OCI-LY3 (cell line): ENCODE data around the gene SKAP2.

Experiments
- EZH2phosphoT487 ChIP-seq: fragments of 200-600 bp; shearing (Covaris generic); IDR thresholded peaks from 2 replicates; pipeline ENCODE4 v1.6.1; 2018; ENCODE audit warnings: antibody characterized with exemption, mixed run types, low read depth
- TF ChIP-seq, protein P1 (sequence below): fragments of 200-600, 300-600 bp; sonication (generic); IDR thresholded peaks from 2 replicates; pipeline ENCODE4 v1.5.1; 2014; ENCODE audit warnings: antibody characterized with exemption, low read length, low read depth

DNA sequence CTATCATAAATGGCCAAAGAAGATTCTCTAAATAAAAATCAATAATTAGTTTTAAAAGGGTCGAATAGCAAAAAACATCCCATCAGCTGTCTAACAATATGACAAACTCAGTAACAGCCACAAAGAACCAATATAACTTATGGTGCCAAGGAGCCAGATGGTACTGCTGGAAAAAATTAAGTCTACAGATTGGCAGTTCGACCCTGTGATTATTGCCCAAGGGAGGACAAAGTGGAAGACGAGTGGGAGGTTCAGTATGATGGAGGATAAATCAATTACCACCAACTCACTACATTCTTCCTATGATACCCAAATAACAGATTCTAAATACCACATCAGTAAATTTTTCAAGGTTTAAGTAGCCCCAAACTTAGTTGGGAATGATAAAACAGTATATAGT lies 49.0 kb downstream of the SKAP2 start:
- TF ChIP-seq EZH2phosphoT487, result no peak
- TF ChIP-seq, protein P1, sequence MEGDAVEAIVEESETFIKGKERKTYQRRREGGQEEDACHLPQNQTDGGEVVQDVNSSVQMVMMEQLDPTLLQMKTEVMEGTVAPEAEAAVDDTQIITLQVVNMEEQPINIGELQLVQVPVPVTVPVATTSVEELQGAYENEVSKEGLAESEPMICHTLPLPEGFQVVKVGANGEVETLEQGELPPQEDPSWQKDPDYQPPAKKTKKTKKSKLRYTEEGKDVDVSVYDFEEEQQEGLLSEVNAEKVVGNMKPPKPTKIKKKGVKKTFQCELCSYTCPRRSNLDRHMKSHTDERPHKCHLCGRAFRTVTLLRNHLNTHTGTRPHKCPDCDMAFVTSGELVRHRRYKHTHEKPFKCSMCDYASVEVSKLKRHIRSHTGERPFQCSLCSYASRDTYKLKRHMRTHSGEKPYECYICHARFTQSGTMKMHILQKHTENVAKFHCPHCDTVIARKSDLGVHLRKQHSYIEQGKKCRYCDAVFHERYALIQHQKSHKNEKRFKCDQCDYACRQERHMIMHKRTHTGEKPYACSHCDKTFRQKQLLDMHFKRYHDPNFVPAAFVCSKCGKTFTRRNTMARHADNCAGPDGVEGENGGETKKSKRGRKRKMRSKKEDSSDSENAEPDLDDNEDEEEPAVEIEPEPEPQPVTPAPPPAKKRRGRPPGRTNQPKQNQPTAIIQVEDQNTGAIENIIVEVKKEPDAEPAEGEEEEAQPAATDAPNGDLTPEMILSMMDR, result no peak
